Stimulated activated CD4-positive, alpha-beta T cell treated with anti-CD3 and anti-CD28 coated beads, Interleukin-4, amount 100 ng/mL, for 1 hour (primary cell): Measurements from ENCODE around the gene ANKRD40.

ENCODE experiments used
- DNase-seq: peaks from one replicate; pipeline ENCODE4 v3.0.0-alpha.2; 2020

Gene ANKRD40

GRCh38 chr17:50667259-50668024 is 40.3 kb downstream of the ANKRD40 start:
- DNase-seq: no peak

GRCh38 chr17:50666316-50666715 is 41.4 kb downstream of the ANKRD40 start:
- DNase-seq: no peak

GRCh38 chr17:50665838-50666237 is 41.9 kb downstream of the ANKRD40 start:
- no peak for DNase-seq

GRCh38 chr17:50664788-50665458 is 42.8 kb downstream of the ANKRD40 start:
- no peak for DNase-seq

GRCh38 chr17:50663812-50664374 is 43.8 kb downstream of the ANKRD40 start:
- DNase-seq: no peak

- DNase-seq: no peak
Observed at GRCh38 chr17:50662632-50663225, 45.0 kb downstream of the ANKRD40 start.

GRCh38 chr17:50661795-50662391 is 45.8 kb downstream of the ANKRD40 start:
- no peak for DNase-seq

GRCh38 chr17:50661348-50661747 is 46.4 kb downstream of the ANKRD40 start:
- no peak for DNase-seq

- DNase-seq: no peak
Observed at GRCh38 chr17:50660887-50661345, 46.8 kb downstream of the ANKRD40 start.

GRCh38 chr17:50660042-50660886 is 47.5 kb downstream of the ANKRD40 start:
- no peak for DNase-seq

GRCh38 chr17:50659179-50659578 is 48.5 kb downstream of the ANKRD40 start:
- no peak for DNase-seq

- no peak for DNase-seq
Observed at GRCh38 chr17:50658616-50659015, 49.1 kb downstream of the ANKRD40 start.

- no peak for DNase-seq
Observed at GRCh38 chr17:50657627-50658026, 50.1 kb downstream of the ANKRD40 start.

- no peak for DNase-seq
Observed at GRCh38 chr17:50657054-50657453, 50.7 kb downstream of the ANKRD40 start.

GRCh38 chr17:50656509-50656908 is 51.2 kb downstream of the ANKRD40 start:
- no peak for DNase-seq

GRCh38 chr17:50653738-50654137 is 54.0 kb downstream of the ANKRD40 start:
- DNase-seq: no peak

GRCh38 chr17:50651661-50652060 is 56.1 kb downstream of the ANKRD40 start:
- no peak for DNase-seq

- no peak for DNase-seq
Observed at GRCh38 chr17:50649042-50649908, 58.4 kb downstream of the ANKRD40 start.

- no peak for DNase-seq
Observed at GRCh38 chr17:50647187-50647586, 60.5 kb downstream of the ANKRD40 start.

GRCh38 chr17:50645748-50646682 is 61.7 kb downstream of the ANKRD40 start:
- no peak for DNase-seq
